ENCODE data around the gene CLN6. TPM values are rescaled to one million over a fixed set of nuclear protein-coding genes. Genes with fewer than 3 reads are reported as not detected.
A peak's percentile ranks its signal among the peaks of the same experiment; 100 is the strongest.

CLN6 gene
- total and polyA plus RNA-seq, 2 donors = 17.3 to 22.0 TPM

DNA sequence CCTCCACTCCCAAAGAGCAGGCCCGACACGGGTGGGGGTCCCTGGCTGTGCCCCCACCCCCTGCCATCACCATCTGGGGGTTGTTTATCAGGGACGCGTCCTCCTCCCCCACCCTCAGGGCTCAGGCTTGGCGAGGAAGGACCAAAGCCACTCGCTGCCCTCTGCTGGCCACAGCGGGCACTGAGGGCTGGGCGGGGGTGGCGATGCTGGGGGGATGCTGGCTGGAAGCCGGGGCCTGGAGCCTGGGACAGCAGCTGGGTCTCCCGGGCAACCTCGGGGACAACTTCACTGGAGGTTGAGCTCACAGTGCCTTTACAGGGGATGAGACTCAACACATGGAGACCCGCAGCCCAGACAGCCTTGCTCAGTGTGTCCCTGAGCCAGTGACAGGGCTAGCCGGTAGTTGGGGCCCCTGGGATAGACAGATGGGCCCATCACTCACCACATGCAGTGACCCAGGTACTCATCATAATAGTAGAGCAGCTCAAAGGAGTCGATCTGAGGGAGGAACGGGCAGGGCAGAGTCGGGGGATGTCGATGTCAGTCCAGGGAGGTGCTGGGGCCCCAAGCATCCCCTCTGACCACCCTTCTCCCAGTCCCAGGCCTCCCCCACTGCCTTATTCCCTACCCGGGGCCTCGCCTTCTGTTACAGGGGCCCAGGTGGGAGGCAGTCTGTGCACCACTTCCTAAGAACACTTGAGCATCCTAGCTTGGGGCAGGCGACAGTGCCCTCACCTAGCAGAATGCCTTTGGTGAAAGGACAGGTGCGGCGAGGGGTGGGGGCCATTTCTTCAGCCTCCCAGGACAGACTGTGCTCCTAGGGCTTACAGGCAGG is 18.5 kb downstream of the CLN6 start:
- Histone ChIP-seq H3K4me3 (ENCODE audit: low read depth, low read length) (no peak overlapping the region), H3K4me1 (ENCODE audit: insufficient read depth) (no peaks in the 10 kb centered on the region), H3K36me3 (ENCODE audit: insufficient read depth) (no peaks in the 10 kb centered on the region), H3K27ac (ENCODE audit: low read depth) (no peak overlapping the region)
- WGBS = 39% methylated on average over 23 of the region's 23 CpGs
- DNase-seq (ENCODE audit: extremely low spot score) = no peak

DNA sequence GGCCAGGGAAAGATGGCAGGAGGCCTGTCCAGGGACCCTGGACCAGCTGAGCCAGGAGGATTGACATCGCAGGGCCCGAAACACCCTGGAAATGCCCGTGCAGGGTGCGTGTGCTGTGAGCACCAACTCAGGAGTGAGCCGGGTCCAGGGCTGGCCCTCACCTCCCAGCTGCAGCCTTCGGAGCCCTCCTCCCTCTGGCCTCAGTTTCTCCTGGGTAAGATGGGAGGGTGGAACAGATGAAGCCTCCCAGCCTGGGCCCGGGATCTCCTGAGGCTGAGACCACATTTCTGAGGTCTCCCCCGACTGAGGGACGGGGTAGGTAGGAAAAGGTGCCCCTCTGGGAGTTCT is 19.1 kb downstream of the CLN6 start:
- no peak for DNase-seq (ENCODE audit: extremely low spot score)
- no peak overlapping the region for H3K27ac ChIP-seq (ENCODE audit: low read depth)
- H3K4me1 ChIP-seq (ENCODE audit: insufficient read depth) = no peaks in the 10 kb centered on the region
- no peak overlapping the region for H3K4me3 ChIP-seq (ENCODE audit: low read depth, low read length)
- WGBS = 75% methylated on average over 9 of the region's 9 CpGs
- H3K36me3 ChIP-seq (ENCODE audit: insufficient read depth) = no peaks in the 10 kb centered on the region

DNA sequence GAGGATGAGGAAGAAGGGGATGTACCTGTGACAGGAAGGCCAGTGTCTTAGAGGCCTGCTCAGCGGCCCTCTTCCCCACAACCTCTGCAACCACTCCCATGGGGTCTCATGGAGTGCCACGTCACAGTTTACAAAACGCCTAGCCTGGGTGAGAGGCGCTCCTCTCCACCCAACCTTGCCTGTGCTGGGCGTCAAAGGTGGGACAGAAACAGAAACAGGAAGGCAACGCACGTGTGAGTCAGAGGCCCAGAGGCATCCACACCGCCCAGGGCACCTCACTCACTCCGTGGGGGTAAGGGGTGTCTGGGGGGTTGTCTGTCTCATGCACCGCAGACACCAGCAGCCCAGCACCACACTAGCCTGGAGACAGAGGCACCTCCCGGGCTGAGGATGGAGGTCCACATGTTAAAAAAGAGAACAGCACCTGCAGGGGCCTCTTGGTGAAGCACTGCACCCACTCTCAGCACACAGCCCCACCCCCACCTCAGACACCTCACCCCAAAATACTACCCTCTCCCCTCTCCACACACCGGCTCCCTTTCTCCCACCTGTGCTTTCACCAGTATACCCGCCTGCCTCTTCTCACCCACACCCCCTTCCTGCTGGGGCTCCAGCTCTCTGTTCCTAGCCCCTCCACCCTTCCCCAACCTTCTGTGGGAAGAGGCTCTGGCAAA is 19.7 kb downstream of the CLN6 start:
- Histone ChIP-seq H3K4me1 (ENCODE audit: insufficient read depth) (no peaks in the 10 kb centered on the region), H3K36me3 (ENCODE audit: insufficient read depth) (no peaks in the 10 kb centered on the region), H3K4me3 (ENCODE audit: low read depth, low read length) (no peak overlapping the region), H3K27ac (ENCODE audit: low read depth) (no peak overlapping the region)
- DNase-seq (ENCODE audit: extremely low spot score) = no peak
- WGBS = 78% methylated on average over 13 of the region's 13 CpGs

DNA sequence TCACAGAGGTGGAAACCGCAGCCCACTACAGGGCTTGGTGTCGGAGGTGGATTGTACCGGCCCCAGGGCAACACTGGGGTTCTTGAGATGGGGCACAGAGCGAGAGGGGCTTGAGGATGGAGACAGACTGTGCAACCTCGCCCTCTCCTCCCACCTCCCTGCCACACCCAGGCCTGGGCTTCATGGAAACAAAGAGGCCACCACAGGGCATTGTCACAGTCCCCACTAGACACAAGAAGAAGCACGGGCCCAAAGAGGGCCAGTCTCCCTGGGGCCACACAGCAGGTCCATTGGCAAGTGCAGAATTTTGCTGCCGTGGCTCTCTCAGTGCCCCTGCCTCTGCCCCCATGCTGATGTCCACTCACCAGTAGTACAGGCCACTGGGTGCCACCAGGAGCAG is 20.3 kb downstream of the CLN6 start:
- H3K4me1 ChIP-seq (ENCODE audit: insufficient read depth) = no peaks in the 10 kb centered on the region
- no peak for DNase-seq (ENCODE audit: extremely low spot score)
- H3K36me3 ChIP-seq (ENCODE audit: insufficient read depth) = no peaks in the 10 kb centered on the region
- WGBS = 90% methylated on average over 7 of the region's 7 CpGs
- no peak overlapping the region for H3K4me3 ChIP-seq (ENCODE audit: low read depth, low read length)
- H3K27ac ChIP-seq (ENCODE audit: low read depth) = no peak overlapping the region

DNA sequence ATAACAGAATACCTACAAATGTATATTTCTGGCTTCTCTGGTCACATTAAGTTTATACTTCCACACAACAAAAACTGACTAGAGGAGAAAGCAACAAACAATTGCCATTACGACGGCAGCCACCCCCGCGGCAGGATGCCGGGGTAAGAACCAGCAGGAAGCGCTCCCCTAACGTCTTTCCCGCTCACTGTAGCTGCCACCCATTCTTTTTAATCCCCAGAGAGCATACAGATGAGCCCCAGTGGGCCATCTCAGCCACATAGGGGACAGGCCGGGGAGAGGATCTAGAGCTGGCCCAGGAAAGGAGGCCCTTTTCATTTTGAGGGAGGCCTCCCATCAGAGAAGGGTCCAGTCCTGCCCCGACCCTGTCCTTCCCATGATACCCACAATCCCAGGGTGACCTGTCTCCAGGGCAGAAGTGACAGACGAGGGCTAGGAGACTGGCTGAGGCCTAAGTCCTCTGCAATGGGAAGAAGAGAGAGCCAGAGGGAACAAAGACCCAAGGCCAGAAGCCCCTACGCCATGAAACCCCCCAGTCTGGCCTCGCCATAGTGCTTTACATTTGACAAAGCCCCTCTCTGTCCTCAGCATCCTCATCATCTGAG is 20.8 kb downstream of the CLN6 start:
- H3K36me3 ChIP-seq (ENCODE audit: insufficient read depth) = no peaks in the 10 kb centered on the region
- H3K27ac ChIP-seq (ENCODE audit: low read depth) = no peak overlapping the region
- WGBS = 79% methylated on average over 13 of the region's 13 CpGs
- no peaks in the 10 kb centered on the region for H3K4me1 ChIP-seq (ENCODE audit: insufficient read depth)
- H3K4me3 ChIP-seq (ENCODE audit: low read depth, low read length) = no peak overlapping the region
- DNase-seq (ENCODE audit: extremely low spot score) = no peak

DNA sequence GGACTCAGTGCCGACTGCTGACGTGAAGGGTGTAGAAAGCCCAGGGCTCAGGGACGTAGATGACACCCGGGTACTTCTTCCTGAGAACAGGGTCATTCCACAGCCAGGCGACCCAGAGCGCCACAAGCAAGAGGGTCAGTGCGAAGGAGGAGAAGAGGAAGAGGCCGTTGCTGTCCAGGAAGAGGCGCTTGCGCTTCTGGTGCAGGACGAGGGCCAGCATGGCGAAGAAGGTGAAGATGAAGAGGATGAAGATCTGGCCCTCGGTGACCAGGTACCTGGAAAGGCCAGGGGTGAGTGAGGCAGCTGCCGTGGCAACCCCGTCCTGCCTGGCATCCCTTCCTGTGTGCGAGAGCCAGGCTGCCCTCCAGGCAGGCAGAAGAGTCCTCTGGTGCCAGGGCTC is 21.4 kb downstream of the CLN6 start:
- no peaks in the 10 kb centered on the region for H3K36me3 ChIP-seq (ENCODE audit: insufficient read depth)
- no peak overlapping the region for H3K27ac ChIP-seq (ENCODE audit: low read depth)
- no peak overlapping the region for H3K4me3 ChIP-seq (ENCODE audit: low read depth, low read length)
- DNase-seq (ENCODE audit: extremely low spot score) = no peak
- WGBS = 87% methylated on average over 16 of the region's 16 CpGs
- no peaks in the 10 kb centered on the region for H3K4me1 ChIP-seq (ENCODE audit: insufficient read depth)

DNA sequence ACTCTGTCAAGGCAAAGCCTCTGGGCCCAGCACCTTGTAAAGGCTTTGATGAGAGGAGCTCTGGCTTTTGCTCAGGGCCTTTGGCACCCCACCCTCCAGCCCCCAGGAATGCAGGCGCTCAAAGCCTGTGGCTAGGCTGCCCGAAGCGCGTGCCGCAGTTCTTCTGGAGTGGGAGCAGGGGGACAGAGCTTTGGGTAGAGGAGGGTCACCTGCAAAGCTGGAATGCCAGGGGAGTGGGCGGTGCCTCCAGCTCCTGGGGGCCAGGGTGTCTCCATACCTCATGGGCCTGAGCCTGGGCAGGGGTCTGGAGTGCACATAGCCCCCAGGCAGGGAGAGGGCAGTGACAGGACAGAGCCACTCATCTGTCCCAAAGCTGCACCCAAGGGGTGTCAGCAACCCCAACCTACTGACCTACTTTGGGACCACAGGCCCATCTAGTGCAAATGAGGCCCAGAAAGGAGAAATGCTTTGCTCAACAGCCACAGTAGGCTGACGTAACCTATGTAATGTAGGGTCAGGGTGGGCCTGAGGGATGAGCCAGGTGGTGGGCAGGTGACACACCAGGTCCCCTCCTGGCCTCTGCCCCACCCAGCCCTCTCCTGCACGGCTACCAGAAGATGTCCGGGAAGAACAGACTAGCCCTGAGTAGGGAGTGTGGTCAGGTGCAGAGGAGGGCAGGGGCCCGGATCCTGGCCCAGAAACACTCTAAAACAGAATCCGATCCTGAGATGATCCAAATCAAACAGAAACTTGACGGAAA is 22.2 kb downstream of the CLN6 start:
- Histone ChIP-seq H3K27ac (ENCODE audit: low read depth) (no peak overlapping the region), H3K4me3 (ENCODE audit: low read depth, low read length) (no peak overlapping the region), H3K36me3 (ENCODE audit: insufficient read depth) (no peaks in the 10 kb centered on the region), H3K4me1 (ENCODE audit: insufficient read depth) (no peaks in the 10 kb centered on the region)
- 86% methylated on average over 12 of the region's 12 CpGs for WGBS
- DNase-seq (ENCODE audit: extremely low spot score) = no peak

DNA sequence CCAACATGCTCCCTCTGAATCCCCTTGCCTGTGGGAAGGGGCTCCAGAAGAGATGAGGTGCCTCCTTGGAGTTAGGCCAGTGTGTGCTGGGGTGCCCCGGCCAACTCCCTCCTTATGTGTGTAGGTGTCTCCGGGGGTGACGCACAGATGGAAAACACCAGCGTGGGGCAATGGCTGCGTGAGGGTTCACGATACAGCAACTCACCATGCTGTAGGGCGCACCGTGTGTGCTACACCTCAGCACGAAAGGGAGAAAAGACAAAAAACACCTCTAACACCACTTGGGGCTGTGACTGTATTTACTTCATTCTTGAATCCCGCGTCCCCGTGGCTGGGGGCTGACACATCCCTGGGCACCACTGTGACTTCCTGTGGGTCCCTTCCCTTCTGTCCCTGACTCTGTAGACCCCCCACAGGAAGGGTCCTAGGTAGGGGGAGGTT is 22.8 kb downstream of the CLN6 start:
- H3K36me3 ChIP-seq (ENCODE audit: insufficient read depth) = no peaks in the 10 kb centered on the region
- H3K4me3 ChIP-seq (ENCODE audit: low read depth, low read length) = no peak overlapping the region
- no peak for DNase-seq (ENCODE audit: extremely low spot score)
- H3K4me1 ChIP-seq (ENCODE audit: insufficient read depth) = no peaks in the 10 kb centered on the region
- WGBS = 88% methylated on average over 12 of the region's 12 CpGs
- no peak overlapping the region for H3K27ac ChIP-seq (ENCODE audit: low read depth)

DNA sequence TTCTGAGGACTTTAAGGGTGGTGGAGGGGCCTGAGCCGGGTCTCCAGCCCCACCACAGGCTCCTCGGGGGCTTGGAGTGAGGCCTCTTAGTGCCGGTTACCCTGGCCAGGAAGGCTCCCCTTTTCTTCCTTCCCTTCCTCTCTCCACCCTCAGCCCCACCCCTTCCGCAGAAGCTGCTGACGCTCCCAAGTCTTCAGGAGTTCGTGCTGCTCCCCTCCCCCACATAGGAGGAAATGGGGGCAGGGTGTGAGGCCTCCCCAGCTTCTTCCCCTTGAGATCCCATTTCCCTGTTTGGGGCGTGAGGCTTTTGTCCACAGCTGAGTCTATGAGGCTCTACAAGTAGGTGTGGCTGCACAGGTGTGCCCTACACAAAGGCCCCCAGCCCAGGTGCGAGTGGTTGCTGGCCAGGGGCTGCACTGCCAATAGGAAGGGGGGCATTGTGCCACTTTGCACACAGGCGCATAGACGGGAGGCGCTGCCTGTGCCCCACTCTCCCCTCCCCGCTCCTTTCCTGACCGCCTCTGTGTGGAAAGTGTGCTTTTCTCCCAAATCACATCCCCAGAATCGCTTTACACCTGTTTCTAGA is 23.5 kb downstream of the CLN6 start:
- Histone ChIP-seq H3K4me3 (ENCODE audit: low read depth, low read length) (no peak overlapping the region), H3K4me1 (ENCODE audit: insufficient read depth) (no peaks in the 10 kb centered on the region), H3K36me3 (ENCODE audit: insufficient read depth) (no peaks in the 10 kb centered on the region), H3K27ac (ENCODE audit: low read depth) (no peak overlapping the region)
- 66% methylated on average over 14 of the region's 14 CpGs for WGBS
- no peak for DNase-seq (ENCODE audit: extremely low spot score)

DNA sequence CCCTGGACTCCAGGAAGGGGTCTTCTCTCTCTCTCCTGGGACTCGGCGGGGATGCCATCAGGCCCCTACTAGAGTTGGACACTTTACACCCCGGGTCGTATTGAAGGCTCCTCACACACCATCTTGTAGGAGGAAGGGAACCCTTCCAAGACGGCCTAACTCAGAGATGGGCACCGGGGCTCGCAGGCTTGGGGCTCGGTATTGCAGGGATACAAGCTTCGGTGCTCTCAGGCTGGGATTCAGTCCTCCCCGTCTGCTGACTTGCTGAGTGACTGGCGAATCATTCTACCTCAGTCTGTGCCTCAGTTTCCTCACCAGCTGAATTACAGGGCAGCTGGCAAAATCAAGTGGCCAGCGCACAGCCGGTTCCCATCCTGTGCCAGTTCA is 24.0 kb downstream of the CLN6 start:
- Histone ChIP-seq H3K4me3 (ENCODE audit: low read depth, low read length) (no peak overlapping the region), H3K4me1 (ENCODE audit: insufficient read depth) (no peaks in the 10 kb centered on the region), H3K36me3 (ENCODE audit: insufficient read depth) (no peaks in the 10 kb centered on the region), H3K27ac (ENCODE audit: low read depth) (no peak overlapping the region)
- no peak for DNase-seq (ENCODE audit: extremely low spot score)
- WGBS = 72% methylated on average over 13 of the region's 13 CpGs

DNA sequence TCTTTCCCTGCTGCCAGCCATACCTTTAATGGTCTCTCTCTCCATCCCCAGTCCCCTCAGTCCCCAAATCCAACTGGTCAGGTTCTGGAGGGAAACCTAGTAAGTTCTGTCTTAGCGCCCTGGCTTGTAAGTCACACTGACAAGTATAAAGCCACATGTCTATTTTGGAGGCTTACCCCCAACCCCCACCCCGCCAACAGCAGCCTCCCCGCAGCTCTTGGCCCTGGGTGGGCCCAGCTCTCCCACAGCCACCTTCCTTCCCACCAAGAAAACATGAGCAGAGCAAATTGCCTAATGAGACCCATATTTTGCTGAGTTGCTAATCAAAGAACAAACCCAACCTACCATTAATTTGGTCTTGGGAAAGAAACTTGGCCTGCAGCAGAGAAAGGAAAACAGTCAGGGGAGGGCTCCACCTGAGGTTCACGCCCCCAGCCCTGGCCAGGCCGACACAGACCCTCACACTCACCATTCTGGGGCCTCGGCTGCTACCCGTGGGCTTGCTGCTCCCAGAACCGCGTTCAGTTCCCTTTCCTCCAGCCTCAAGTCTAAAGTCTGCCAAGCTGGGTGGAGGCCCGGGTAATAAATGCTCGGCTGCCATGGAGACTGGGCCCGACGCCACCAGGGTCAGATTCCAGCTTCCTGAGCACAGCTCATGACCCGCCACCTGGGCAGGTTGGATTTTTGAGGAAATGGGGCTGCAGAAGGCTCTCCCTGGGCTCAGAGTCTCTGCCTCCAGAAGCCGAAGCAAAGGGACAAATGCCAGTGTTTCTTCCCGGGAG is 24.6 kb downstream of the CLN6 start, which contains the start of gene CALML4:
Gene CALML4, minus strand, starts transcription at position 557 of the 782 bp plus-strand sequence. Its CDS starts 85 bp downstream, at position 472.
- Histone ChIP-seq H3K27ac (ENCODE audit: low read depth) (no peak within 1 kb of the TSS), H3K36me3 (ENCODE audit: insufficient read depth) (no peaks in the 10 kb centered on the region), H3K4me1 (ENCODE audit: insufficient read depth) (no peaks in the 10 kb centered on the region), H3K4me3 (ENCODE audit: low read depth, low read length) (no peak within 1 kb of the TSS)
- WGBS = 24% methylated on average over 16 of the region's 16 CpGs
- DNase-seq (ENCODE audit: extremely low spot score) = peak; percentile 57

DNA sequence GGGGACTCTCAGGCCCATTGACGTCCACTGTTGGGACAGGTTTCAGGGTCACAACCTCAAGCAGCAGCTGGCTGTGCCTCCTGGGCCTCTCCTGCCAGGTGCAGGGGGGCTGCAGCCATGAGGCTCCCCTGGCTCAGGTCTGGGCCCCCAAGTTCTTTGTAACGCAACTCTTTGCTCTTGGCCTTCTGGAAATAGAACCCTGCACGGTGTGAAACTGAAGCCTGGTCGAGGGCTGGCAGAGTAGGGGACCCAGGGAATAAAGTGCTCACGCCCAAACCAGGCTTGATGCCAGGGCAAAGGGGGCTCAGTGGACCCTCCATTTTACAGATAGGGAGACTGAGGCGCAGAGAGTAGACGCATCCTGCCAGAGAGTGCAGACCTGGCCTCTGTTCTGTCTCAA is 25.2 kb downstream of the CLN6 start:
- no peak for DNase-seq (ENCODE audit: extremely low spot score)
- 91% methylated on average over 7 of the region's 7 CpGs for WGBS
- Histone ChIP-seq H3K4me1 (ENCODE audit: insufficient read depth) (no peaks in the 10 kb centered on the region), H3K4me3 (ENCODE audit: low read depth, low read length) (no peak overlapping the region), H3K36me3 (ENCODE audit: insufficient read depth) (no peaks in the 10 kb centered on the region), H3K27ac (ENCODE audit: low read depth) (no peak overlapping the region)

DNA sequence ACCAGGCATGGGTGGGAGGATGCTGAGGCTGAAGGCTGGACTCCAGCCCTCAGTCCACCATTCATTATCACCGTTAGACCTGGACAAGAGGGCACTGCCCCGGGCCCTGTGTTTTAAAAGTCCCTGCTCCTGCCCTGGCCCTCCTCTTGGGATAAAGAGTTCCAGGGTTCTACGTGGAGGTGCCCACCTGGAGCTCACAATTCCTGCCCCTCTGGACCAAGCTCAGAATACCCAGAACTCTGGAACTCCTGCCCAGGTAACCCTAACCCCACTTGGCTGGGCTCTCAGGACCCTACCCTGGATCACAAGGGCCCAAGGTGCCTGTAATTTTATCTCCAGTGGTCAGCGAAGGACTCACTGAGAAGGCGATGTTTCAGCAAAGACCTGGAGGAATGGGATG is 25.6 kb downstream of the CLN6 start:
- 98% methylated on average over 5 of the region's 5 CpGs for WGBS
- H3K27ac ChIP-seq (ENCODE audit: low read depth) = no peak overlapping the region

More for the DNA sequence above, 25.6 kb downstream of the CLN6 start:
- Histone ChIP-seq H3K4me1 (ENCODE audit: insufficient read depth) (no peaks in the 10 kb centered on the region), H3K36me3 (ENCODE audit: insufficient read depth) (no peaks in the 10 kb centered on the region), H3K4me3 (ENCODE audit: low read depth, low read length) (no peak overlapping the region)
- no peak for DNase-seq (ENCODE audit: extremely low spot score)
